ENCODE data around the gene MYH2.
"Not testable (repeated sequence)": the region's sequence is repeated elsewhere in the genome, so short reads cannot be mapped to it uniquely, and the experiment has no call there.

MYH2 gene

DNA sequence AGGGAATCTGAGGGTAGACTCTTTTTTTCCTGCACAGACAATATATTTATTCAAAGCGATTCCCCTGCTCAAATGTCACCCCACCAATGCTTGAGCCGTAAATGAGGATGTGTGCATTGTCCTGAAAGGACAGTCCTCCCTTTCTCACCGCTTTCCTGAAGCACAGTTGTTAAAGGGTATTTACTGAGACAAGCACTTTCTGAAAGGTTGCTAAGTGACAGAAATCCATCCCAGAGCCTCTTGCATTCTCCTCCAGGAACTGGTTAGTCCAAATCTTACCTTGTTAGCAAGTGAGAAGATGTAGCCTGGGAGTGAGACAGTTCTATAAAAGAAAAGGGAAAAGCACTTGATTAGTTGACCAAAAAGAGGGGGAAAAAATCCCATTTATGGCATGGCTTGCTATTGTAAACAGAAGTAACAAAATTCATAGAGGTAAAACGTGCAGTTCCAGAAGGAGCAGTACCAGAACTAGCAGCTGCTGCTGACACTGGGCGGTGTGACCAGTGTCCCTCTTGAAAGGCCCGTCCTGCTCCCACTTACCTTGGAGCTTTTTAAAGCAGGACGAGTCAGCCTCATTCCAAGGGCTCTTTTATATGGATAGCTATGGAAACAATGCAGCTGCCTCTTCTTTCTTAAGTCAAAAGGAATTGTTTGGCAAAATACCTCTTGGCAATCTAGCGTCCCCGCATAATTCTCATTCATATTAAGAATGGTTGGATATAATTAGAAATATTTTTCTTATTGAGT, at the start of gene MYH2:
MYH2 (minus strand) TSS at position 563 of the 747 bp plus-strand sequence. CDS start 1,738 bp downstream, outside the sequence.
- DNase-seq = no peak

DNA sequence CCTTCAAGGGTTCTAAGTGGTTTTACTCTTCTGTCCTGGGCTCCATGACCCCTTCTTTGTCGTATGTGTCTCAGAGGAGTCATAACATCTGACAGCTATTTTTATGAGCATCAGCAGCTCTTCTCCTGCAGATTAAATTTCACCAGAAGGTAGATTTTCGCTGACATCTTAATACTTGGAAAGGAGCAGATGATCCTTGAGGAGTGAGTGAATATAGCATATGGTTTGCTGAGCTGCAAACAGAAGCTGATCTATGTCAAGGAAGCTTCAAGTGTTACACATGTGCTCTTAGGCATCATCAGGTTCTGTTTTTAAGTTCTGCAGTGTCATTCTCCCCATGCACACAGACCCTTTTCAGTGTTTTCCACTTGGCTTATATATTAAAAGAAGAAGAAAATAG, 49.2 kb upstream of the MYH2 start:
- DNase-seq = no peak

DNA sequence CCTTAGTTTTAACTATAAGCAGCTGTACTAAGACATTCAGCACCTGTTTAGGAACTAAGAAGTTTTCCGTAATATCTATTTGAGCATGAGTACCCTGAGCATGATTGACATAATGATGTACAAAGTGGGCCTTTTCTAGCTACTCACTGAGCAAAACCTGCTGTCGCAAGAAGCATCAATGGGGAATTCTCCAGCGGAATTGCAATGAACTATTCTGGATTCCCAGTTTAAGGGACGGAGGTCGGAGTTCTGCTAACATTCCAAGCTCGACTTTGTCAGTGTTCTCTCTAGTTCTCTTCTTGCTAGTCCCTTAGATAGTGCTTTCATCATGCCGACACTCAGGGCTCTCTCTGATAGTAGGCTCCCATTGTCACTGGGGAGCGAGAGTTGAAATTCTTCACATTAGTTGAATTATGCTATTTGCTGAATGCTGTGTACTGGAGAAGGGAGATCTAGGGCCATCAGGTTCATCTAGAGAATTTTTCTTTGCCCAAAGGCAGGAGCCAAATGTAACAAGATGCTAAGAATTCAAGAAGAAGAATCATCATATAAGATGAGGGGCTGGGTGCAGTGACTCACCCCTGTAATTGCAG, 40.2 kb upstream of the MYH2 start:
- DNase-seq = no peak

- peak; percentile 39 for DNase-seq
These were observed 36.1 kb upstream of the MYH2 start for GRCh38 chr17:10585529-10585928.

GRCh38 chr17:10583834-10584233, 34.4 kb upstream of the MYH2 start:
- no peak for DNase-seq

DNA sequence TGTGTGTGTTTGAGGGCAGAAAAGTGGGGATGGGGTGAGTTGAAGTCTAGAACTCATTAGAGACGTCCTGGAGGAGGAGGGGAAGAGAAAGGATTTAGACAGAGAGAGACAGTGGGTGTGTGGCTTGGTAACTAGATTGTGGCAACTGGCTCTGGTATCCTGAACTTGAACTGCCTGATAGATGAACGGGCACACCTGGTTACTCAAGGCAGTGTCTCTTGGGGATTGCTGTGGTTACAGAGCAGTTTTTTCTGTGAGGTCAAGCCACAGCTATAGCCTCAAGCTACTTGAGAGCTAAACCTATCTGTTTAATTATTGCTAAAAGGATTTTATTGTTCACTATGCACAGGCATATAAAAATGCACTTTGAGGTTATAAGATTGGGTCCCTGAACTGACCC, 29.8 kb upstream of the MYH2 start:
- no peak for DNase-seq

GRCh38 chr17:10574324-10574723, 24.9 kb upstream of the MYH2 start:
- DNase-seq = no peak

GRCh38 chr17:10563991-10564660, 14.7 kb upstream of the MYH2 start:
- DNase-seq = no peak

DNA sequence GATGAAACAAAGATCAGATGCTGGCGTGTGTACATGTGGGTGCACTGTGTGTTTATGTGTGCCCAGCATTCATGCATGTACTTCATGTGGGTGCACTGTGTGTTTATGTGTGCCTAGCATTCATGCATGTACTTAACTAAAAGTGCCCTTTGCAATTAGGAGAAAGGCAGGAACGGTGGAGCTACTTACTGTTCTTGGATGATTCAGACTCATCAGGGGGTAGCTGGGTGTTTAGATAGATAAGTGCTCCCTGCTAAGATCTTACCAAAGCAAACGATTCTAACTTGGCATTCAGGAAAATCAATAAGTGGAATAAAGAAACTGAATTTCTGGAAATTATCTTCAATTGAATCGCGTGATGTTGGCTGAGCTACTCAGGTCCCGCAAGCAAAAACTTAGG, 8.6 kb upstream of the MYH2 start:
- DNase-seq = no peak

DNA sequence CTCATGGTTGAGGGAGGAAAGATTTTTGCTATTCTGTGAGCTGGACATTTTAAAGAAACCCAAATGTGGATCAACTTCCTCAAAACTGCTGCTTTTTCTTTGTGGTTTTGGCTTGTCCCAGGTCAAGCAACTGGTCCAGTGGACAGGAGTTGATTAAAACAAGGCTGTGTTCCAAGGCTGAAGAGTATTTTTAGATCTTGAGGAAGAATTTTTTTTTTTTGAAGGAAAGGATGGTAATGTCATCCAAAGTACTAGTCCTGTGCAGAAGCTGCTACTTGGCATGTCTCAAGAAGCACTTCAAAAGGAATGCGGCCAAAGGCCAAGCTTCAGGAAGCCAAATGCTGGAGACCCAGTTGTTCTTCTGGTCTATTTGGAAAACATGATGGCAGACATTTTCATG, 8.0 kb upstream of the MYH2 start:
- peak; percentile 0 for DNase-seq

DNA sequence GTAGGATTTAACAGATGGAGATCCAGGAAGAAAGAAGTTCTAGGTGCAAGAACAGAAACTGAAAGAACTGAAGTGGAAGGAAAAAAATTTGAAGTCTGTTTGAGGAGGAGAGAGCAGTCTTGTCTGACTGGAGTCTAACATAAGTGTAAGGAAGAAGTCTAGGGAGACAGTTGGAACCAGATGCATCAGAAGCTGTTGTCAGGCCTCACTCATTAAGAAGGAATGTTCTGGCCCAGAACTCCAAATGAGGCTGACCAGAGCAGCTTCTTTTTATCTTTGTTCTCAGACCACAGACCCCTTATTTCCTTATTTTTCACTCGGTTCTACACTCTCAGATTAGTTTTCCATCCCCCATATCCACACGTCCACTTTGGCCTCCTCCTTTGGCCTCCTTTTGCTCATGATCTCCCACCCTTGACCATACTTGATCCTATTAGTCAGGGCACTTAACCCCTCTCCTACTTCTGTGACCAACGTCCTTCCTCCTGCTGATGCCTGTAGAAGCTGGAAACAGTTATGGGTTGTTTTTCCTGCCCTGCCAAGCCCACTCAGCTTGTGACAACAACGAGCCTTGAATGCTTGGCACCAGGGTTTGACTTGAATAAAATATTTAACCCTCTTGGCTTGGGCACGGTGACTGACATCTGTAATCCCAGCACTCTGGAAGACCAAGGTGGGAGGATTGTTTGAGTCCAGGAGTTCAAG, 7.0 kb upstream of the MYH2 start:
- peak; percentile 0 for DNase-seq

DNA sequence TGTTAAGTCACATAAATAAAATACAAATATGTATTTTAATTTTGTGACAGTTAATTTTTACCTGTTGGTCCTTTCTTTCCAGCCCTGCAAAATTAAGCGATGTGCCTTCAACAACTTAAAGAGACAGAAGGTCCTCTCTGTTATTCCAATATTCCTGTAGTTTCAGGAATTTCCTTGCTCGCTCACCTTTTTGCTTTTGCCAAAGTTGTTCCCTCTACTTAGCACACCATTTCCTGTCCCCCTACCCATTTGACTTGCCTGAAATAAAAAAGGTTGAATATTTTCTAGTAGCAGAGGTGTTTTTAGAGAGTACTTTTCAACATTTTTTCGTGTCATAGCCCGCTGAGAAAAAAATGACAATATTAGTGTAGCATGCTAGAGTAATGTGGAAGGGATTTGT, 556 bp upstream of the MYH2 start:
- DNase-seq = no peak

- no peak for DNase-seq
These were observed 2.1 kb downstream of the MYH2 start for GRCh38 chr17:10547351-10547750.

GRCh38 chr17:10543486-10543885, 6.0 kb downstream of the MYH2 start:
- not testable (repeated sequence) for DNase-seq

DNA sequence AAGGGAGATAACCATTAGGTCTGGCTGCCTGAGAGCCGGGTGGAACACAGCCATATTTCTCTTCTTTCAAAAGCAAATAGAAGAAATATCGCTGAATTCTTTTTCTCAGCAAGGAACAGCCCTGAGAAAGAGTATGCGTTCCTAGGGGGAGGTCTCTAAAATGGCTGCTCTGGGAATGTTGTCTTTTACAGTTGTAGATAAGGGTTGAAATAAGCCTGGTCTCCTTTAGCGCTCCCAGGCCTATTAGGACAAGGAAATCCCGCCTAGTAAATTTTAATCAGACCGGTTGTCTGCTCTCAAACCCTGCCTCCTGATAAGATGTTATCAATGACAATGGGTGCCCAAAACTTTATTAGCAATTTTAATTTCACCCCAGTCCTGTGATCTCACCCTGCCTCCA, 8.3 kb downstream of the MYH2 start:
- not testable (repeated sequence) for DNase-seq

- DNase-seq = no peak
These were observed 17.4 kb downstream of the MYH2 start for GRCh38 chr17:10532026-10532425.

DNA sequence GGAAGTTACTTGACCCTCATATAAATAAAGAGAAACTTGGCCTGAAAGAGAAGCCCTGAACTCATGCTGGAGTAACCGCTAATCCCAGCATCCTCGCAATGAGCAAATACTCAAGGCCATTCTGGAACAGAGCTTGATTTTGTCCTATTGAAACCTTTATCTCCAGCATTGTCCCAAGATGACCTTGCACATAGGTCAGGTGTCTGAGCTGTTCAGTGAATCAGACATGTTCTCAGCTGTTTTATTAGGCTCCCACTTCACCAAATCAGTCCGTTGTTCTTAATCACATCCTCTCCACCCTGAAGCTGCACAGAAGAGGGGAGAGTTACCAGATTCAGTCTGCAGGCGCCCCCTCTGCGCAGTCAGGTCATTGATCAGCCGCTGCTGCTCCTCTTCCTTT, 22.0 kb downstream of the MYH2 start:
- DNase-seq = no peak

DNA sequence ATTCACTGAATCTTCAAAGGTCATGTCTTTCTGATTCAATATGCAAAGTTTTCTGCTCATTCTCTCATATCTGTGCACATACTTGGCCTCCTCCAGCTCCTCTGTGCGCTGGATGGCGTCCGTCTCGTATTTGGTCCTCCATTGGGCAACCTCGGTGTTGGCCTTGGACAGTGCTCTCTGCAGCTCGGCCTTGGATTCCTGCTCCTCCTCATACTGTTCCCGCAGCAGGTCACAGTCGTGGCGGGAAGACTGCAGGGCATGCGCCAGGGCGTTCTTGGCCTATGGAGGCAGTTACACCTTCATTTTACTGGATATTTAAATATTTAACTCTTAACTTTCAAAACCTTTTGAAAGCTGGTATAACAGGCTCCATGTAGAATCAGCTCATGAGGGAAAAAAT, 22.9 kb downstream of the MYH2 start:
- DNase-seq = no peak

DNA sequence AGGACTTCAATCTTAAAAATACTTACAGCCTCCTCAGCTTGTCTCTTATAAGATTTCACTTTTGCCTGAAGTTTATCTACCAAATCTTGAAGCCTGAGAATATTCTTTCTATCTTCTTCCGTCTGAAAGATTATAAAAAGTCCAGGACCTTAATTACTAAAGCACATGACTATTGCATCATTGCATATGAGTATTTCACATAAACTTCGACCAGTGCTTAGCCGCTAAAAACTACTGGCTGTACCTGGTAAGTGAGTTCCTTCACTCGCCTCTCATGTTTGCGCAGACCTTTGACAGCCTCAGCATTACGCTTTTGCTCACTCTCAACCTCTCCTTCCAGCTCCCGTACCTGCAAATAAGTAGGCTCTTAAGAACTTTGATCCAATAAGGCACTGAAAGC, 26.4 kb downstream of the MYH2 start:
- DNase-seq = no peak

- DNase-seq = no peak
These were observed 27.5 kb downstream of the MYH2 start for GRCh38 chr17:10521949-10522348.

- DNase-seq = no peak
These were observed 31.0 kb downstream of the MYH2 start, which contains the start of gene MYH1 for GRCh38 chr17:10518271-10519037. Gene MYH1, minus strand, starts transcription at chr17:10518542. Its CDS starts 1,900 bp downstream, at chr17:10516642.

DNA sequence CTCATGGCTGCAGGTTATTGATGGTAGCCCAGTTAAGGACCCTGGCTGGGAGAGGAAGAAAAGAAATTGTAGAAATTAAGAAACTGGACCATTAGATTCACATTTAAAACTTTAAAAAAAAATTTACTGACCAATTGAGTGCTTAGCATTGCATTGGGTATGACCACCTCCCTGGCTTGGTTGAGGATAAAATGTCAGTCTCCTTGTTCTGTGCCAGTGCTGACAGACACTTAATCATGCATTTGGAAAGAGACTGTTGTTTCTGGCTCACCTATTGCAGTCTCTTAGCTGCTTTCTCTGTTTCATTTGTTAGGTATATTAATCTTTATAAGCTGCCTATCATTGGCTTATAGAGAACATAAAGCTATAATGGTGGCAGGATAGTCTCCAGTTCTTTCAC, 32.8 kb downstream of the MYH2 start:
- no peak for DNase-seq

DNA sequence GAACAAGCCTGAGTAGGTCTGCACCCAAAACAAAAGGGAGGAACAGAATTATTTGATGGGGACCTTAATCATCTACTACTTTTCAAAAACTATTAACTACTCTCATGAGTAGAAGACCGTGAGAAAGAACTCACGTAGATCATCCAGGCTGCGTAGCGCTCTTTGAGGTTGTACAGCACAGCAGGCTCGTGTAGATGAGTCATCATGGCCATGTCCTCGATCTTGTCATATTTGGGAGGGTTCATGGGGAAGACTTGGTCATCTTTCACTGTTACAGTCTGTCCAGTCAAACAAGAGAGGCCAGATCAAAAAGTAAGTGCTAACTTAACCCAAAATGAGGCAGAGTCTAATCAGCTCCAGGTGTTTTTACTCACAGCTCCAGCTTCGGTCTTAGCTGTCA, 33.4 kb downstream of the MYH2 start:
- no peak for DNase-seq

Data from OCI-M1 (cell line).